Superior temporal gyrus (tissue), 1 donor: ENCODE measurements around the gene SPDYE16.
A peak's percentile ranks its signal among the peaks of the same experiment; 100 is the strongest.
"Not testable (repeated sequence)": the region's sequence is repeated elsewhere in the genome, so short reads cannot be mapped to it uniquely, and the experiment has no call there.

ENCODE experiments used
- DNase-seq: peaks from one replicate; pipeline ENCODE4 v3.0.0-alpha.2; 2016; ENCODE audit errors: extremely low spot score

SPDYE16 gene

GRCh38 chr7:76549855-76550248 is 6.8 kb upstream of the SPDYE16 start:
- DNase-seq: peak; percentile 3

- DNase-seq: peak; percentile 94
Observed at GRCh38 chr7:76549025-76549854, 6.1 kb upstream of the SPDYE16 start.

- not testable (repeated sequence) for DNase-seq
Observed at GRCh38 chr7:76531643-76532042, 11.5 kb downstream of the SPDYE16 start.

GRCh38 chr7:76526183-76526582 is 16.9 kb downstream of the SPDYE16 start:
- not testable (repeated sequence) for DNase-seq

- not testable (repeated sequence) for DNase-seq
Observed at GRCh38 chr7:76516932-76517331, 26.2 kb downstream of the SPDYE16 start.

GRCh38 chr7:76515999-76516443 is 27.1 kb downstream of the SPDYE16 start:
- peak; percentile 46 for DNase-seq

- no peak for DNase-seq
Observed at GRCh38 chr7:76514926-76515771, 27.9 kb downstream of the SPDYE16 start.

- DNase-seq: no peak
Observed at GRCh38 chr7:76513817-76514799, 29.0 kb downstream of the SPDYE16 start.

GRCh38 chr7:76512941-76513816 is 29.9 kb downstream of the SPDYE16 start:
- DNase-seq: no peak

- not testable (repeated sequence) for DNase-seq
Observed at GRCh38 chr7:76511911-76512885, 30.9 kb downstream of the SPDYE16 start.

GRCh38 chr7:76511200-76511910 is 31.7 kb downstream of the SPDYE16 start:
- not testable (repeated sequence) for DNase-seq

GRCh38 chr7:76509931-76510877 is 32.9 kb downstream of the SPDYE16 start, which contains the start of gene UPK3B:
TSS of gene UPK3B (plus strand) at chr7:76510552. CDS start at chr7:76510653, 101 bp downstream.
- no peak for DNase-seq

- DNase-seq: no peak
Observed at GRCh38 chr7:76507723-76508406, 35.2 kb downstream of the SPDYE16 start.

- not testable (repeated sequence) for DNase-seq
Observed at GRCh38 chr7:76506643-76507042, 36.5 kb downstream of the SPDYE16 start.

GRCh38 chr7:76506081-76506440 is 37.0 kb downstream of the SPDYE16 start:
- no peak for DNase-seq

GRCh38 chr7:76505168-76506080 is 37.7 kb downstream of the SPDYE16 start:
- DNase-seq: no peak
